Nephron progenitor cell (in vitro differentiated cells): ENCODE results near the gene SLCO2A1.

ENCODE experiments used
- DNase-seq: peaks from one replicate; pipeline ENCODE4 v3.0.0; 2021
- H3K27ac Mint-ChIP-seq: 2 replicates; pipeline ENCODE4 v1.8.0; 2021; ENCODE audit warnings: mild to moderate bottlenecking, moderate library complexity, mixed read lengths
- H3K27me3 Mint-ChIP-seq: 2 replicates; pipeline ENCODE4 v1.8.0; 2021; ENCODE audit warnings: mild to moderate bottlenecking, low read depth, mixed read lengths; ENCODE audit not compliant: poor library complexity
- H3K36me3 Mint-ChIP-seq: 2 replicates; pipeline ENCODE4 v1.8.0; 2021; ENCODE audit warnings: low read depth, mixed read lengths
- H3K4me1 Mint-ChIP-seq: 2 replicates; pipeline ENCODE4 v1.8.0; 2021; ENCODE audit warnings: mixed read lengths
- H3K4me3 Mint-ChIP-seq: 2 replicates; pipeline ENCODE4 v1.8.0; 2021; ENCODE audit warnings: mild to moderate bottlenecking, moderate library complexity, mixed read lengths
- H3K9me3 Mint-ChIP-seq: 2 replicates; pipeline ENCODE4 v1.8.0; 2021; ENCODE audit warnings: mild to moderate bottlenecking, moderate library complexity, mixed read lengths
- CTCF ChIP-seq: fragments of 200-600 bp; sonication (generic); IDR thresholded peaks from 2 replicates; pipeline ENCODE4 v1.5.0; 2021; ENCODE audit warnings: antibody characterized with exemption

SLCO2A1 gene

GRCh38 chr3:133921592-133921991 is 108.1 kb downstream of the SLCO2A1 start:
- Mint-ChIP-seq H3K36me3 (no peaks in the 10 kb centered on the region), H3K9me3 (peaks cover 17% of the 10 kb centered on the region), H3K4me3 (no peak overlapping the region), H3K27me3 (peaks cover 5% of the 10 kb centered on the region), H3K27ac (no peak overlapping the region), H3K4me1 (no peaks in the 10 kb centered on the region)
- no peak for TF ChIP-seq CTCF
- no peak for DNase-seq

GRCh38 chr3:133917144-133917543 is 112.6 kb downstream of the SLCO2A1 start:
- no peak for TF ChIP-seq CTCF
- no peaks in the 10 kb centered on the region for H3K36me3 Mint-ChIP-seq
- H3K9me3 Mint-ChIP-seq = peaks cover 17% of the 10 kb centered on the region
- H3K4me1 Mint-ChIP-seq = no peaks in the 10 kb centered on the region
- no peak overlapping the region for H3K27ac Mint-ChIP-seq
- no peak for DNase-seq
- H3K4me3 Mint-ChIP-seq = no peak overlapping the region
- H3K27me3 Mint-ChIP-seq = peaks cover 6% of the 10 kb centered on the region

DNA sequence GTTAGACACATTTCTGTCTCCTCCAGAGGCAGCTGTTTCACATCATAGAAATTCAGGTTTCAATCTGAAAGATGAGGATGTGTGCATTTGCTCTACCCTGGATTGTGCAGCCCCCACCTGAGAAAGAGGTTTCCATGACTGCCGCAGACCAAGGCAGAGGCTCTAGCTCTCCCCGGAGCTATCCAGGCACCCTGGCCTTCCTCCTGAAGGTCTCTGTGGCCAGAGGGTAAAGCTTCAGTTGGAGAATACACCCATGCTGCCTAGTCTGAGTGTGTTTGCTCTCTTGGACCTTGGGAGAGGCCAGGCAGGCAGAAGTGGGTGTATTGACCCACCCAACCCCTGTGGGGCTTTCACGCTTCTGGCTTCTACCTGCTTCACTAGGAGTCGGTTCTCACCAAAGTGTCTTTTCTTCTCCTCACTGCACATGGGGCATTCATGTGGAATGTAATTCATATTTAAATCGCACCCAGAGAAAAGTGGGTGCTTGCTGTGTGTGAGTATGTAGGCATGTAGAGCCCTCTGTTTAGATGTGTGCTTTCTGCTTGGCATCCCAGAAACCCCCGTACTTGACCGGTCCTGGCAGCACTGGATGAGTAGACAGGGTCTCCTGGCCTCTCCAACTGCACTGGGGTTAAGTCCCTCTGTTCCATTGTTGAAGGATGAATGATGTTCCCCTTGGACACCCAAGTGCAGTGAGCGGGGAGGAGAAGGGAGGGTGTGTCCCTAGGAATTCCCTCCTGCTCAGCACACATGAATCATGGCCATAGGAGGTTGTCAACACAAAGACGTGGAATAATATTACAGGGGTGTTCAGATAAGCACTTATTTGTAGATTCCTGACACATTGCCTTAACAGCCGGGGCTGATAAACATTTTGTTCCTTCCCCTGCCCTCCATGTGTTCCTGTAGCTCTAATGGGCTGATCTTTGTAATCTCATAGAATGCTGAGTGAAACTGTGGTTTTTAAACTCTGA is 113.8 kb downstream of the SLCO2A1 start:
- Mint-ChIP-seq H3K27ac (no peak overlapping the region), H3K27me3 (peaks cover 8% of the 10 kb centered on the region), H3K36me3 (no peaks in the 10 kb centered on the region), H3K4me1 (no peaks in the 10 kb centered on the region), H3K9me3 (peaks cover 11% of the 10 kb centered on the region), H3K4me3 (no peak overlapping the region)
- DNase-seq = no peak
- TF ChIP-seq CTCF = no peak

DNA sequence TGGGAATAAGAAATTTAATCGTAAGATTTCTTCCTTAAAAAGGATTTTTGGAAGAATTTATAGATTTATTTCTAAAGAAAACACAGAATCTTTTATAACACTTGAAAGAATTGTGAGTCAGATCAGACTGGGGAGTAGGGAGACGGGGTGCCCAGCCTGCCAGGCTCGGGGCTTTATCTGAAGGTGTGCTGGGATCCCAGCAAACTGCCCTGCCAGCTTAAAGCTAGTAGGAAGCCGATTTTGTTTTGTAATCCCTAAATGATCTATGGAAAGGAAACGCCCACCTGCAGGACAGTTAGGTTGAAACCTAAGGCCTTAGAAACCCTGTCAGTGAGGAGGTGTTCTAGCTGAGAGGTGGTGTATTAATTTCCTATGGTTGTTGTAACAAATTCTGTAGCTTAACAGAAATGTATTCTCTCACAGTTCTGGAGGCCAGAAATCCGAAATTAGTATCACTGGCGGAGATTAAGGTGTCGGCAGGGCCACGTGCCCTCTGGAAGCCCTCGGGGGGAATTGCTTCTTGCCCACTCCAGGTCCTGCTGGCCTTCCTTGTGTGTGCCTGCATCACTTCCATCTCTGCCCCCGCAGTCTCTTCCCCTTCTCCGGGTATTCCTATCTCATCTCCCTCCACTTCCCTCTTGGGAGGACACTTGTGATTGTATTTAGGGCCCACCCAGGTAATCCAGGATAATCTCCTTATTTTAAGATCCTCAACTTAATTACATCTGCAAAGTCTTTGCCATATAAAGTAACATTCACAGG is 114.7 kb downstream of the SLCO2A1 start:
- Mint-ChIP-seq H3K27ac (no peak overlapping the region), H3K27me3 (peaks cover 11% of the 10 kb centered on the region), H3K9me3 (peaks cover 11% of the 10 kb centered on the region), H3K36me3 (no peaks in the 10 kb centered on the region), H3K4me1 (no peaks in the 10 kb centered on the region), H3K4me3 (no peak overlapping the region)
- no peak for DNase-seq
- no peak for TF ChIP-seq CTCF

DNA sequence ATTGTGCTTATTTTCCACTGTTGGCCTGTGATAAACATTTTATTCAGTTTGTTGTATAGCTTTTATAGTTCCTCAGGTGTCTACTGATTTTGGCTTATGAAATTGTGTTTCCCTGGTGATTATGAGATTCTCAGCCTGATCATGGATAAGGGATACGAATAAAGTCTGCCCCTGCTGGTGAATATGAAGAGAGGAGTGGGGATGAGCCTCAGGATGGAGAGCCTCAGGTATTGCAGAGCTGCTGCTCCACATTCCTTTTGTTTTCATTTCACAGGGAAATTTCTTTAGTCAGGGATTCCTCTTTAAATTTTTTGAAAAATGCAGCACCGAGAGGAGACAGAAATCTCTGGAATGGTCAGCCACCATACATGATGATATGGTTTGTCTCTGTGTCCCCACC is 119.3 kb downstream of the SLCO2A1 start:
- peak; percentile 20 for TF ChIP-seq CTCF
- Mint-ChIP-seq H3K4me3 (no peak overlapping the region), H3K27me3 (peaks cover 14% of the 10 kb centered on the region), H3K9me3 (no peaks in the 10 kb centered on the region), H3K36me3 (no peaks in the 10 kb centered on the region), H3K4me1 (no peaks in the 10 kb centered on the region), H3K27ac (no peak overlapping the region)
- no peak for DNase-seq
